ENCODE data around the gene PMVK.
A peak's percentile ranks its signal among the peaks of the same experiment; 100 is the strongest.

PMVK gene

DNA sequence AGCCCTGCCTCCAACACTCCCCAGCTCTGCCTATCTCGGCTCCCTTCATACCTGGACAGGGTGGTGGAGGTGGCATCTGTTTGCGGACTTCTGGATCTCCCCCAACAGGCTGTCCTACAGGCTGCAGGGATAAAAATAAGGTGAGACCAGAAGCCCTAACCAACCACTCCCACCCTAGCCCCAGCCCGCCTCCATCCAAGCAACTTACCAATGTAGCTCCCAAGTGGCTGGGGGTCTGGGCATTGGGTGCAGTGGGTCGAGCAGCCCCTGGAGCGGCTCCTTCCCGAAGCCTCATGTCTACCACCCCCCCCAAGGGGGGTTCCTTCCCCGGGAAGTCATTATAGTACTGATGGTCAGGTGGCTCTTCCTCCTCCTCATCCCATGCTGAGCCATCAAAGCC lies 29.6 kb upstream of the PMVK start:
- no peak for DNase-seq (ENCODE audit: low spot score)

DNA sequence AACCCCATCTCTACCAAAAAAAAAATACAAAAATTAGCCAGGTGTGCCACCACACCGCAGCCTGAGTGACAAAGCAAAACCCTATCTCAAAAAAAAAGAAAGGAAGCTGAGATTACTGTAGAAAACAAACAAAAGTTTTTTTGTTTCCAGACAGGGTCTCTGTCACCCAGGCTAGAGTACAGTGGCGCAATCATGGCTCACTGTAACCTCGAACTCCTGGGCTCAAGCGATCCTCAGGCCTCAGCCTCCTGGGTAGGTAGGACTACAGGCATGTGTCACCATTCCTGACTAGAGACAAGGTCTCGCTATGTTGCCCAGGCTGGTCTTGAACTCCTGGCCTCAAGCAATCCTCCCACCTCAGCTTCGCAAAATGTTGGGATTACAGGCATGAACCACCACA lies 27.8 kb upstream of the PMVK start:
- no peak for DNase-seq (ENCODE audit: low spot score)

DNA sequence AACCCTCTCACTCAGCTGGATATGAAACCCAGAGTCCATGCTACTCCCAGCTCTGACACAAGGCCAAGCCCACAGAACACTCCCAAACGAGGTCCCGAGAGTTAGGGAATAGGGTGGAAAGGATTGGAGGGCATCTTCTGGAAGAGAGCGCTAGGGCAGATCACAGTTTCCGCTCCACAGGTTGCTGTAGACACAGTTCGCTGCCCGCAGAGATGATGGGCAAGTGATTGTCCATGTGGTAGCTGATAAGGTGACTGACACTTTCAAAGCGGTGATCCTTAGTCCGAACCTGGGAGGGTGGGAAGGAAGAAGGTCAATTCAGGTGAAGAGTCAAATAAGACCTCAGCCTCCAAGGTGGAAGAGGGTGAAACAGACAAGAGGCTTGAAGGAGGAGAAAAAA lies 27.1 kb upstream of the PMVK start:
- no peak for DNase-seq (ENCODE audit: low spot score)

DNA sequence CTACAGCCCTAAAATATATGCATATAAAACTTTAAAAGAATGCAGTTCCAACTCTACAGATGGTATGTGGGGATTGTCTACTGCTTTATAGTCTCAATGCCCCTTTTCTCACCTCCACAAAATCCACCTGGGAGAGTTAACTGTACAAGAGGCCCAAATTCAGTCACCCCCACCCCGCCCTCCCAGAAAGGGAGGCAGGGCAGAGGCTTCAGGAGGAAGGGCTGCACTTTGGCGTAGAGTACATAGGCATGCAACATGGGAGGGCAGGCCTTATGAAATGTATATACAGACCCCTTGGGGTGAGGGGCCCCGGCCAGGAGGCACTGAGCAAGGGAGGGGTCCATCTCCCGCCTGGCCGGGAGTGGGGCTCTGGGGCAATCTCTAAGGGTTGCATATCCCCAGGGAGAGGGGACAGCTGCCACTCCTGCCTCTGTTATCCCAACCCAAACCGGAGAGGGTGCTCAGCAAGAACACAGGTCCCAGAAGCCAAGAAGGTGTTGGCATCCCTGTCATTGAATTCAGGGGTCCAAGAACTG lies 26.3 kb upstream of the PMVK start:
- no peak for DNase-seq (ENCODE audit: low spot score)

DNA sequence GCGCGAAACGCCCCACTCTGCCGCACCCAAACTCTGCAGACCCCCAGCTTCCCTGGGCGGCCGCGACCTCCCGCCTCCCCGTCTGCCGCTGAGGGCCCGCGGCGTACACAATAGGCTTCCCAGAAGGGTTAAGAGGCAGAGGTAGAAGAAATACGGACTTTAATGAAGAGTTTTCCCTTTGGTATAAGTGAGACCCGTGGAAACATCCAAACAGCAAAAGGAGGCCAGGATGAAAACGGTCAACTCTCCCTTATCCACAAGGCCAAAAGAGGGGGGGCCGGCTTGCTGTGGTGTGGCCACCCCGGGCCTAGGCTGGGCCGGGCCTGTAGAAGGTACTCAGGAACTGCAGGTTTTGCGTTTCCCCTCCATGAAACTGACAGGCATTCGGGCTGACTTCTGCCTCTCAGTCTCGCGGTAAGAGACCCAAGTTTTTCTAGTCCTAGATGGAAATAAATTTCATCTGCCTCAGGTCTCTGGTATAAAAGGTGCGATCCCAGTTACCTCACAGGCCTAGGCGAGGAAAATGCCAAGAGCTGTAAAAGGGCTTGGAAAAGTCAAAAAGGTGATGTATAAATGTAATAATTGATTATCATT lies 25.7 kb upstream of the PMVK start:
- no peak for DNase-seq (ENCODE audit: low spot score)

DNA sequence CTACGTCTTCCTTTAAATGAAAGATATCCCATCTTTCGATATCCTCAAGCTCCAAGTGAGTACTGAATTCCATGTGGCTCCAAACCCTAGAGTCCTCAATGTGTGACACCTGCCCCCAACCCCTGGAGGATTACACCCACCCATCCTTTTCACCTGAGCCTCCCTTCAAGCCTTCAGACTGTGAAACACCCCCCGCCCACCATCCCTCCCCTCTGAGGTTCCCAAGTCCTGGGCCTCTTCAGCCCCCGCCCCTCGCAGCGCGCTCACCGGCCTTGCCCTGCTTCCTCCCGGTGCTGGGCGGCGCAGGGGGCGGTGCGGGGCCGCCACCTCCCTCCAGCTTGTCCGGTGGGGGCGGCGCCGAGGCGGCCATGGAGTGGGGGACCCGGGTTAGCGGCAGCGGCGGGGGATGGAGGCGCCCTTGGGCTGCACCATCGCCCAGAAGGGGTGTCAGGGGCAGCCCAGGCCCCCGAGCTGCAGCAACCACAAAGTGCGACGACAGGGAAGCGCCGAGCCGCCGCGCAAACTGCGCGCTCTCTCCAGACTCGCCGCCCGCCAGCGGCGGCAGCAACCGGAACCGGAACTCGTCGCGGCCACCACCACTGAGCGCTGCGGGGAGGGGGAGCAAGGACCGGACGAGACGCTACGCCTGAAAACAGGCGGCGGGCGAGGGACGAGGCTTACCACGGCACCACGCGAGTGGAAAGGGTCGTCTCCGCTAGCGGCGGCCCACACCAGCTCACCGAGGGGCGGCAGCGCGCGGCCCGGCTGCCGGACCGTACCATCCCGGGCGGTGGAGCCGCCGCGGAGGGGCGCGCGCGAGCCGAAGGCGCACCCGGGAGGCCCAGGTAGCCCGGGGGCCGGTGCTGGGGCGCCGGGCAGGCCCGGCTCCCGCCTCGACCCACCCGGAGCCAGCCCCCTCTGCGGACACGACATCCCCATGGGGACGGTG lies 25.0 kb upstream of the PMVK start, which contains the start of gene PYGO2:
Gene PYGO2 (minus strand): TSS at position 576 of the 949 bp plus-strand sequence. CDS start 206 bp downstream, at position 370.
- peak; percentile 64 for DNase-seq (ENCODE audit: low spot score)

DNA sequence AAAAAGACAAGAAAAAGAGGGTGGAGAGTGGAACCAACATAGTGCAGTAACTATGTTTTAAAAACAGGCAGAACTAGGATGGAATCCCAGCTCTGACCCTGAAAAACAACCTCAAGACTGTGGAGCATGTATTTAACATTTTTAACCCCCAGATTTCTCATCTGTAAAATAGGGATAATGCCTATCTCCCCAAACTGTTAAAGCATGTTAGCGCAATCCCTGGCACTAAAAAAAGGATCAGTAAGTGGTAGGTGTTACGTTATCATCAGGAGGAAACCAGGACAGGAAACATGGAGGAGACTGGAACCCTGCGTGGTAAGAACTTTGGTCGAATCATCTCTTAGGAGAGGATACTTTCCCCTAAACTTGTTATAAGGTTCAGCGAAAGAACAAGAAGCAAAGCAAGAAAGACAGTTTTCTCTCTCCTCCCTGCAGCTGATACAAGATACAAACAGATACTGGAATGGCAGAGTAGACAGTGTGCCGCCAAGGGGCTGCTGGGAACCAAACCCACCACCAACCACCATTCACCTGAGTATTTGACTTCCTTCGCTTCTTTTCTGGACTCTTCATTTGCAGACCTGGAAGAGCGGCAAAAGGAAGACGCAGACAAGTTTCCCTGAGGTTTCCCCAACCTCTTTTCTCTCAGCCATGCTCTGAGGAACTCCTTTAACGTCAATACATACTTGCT lies 24.1 kb upstream of the PMVK start:
- no peak for DNase-seq (ENCODE audit: low spot score)

DNA sequence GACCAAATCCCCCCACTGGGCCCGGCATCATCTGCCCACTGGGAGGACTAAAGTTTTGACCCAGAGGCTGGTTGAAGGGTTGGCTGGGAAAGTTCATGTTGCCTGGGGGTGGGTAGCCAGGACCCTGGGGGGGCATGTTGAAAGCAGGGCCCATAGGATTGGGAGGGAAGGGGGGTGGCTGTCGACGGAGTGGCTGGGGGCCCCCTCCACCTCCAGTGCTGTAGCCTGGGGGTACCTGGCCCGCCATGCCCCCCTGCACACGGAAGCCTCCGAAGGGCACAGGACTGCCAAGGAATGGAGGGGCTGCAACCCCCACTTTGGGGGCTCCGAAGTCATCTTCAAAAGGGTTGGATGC lies 22.9 kb upstream of the PMVK start:
- no peak for DNase-seq (ENCODE audit: low spot score)

DNA sequence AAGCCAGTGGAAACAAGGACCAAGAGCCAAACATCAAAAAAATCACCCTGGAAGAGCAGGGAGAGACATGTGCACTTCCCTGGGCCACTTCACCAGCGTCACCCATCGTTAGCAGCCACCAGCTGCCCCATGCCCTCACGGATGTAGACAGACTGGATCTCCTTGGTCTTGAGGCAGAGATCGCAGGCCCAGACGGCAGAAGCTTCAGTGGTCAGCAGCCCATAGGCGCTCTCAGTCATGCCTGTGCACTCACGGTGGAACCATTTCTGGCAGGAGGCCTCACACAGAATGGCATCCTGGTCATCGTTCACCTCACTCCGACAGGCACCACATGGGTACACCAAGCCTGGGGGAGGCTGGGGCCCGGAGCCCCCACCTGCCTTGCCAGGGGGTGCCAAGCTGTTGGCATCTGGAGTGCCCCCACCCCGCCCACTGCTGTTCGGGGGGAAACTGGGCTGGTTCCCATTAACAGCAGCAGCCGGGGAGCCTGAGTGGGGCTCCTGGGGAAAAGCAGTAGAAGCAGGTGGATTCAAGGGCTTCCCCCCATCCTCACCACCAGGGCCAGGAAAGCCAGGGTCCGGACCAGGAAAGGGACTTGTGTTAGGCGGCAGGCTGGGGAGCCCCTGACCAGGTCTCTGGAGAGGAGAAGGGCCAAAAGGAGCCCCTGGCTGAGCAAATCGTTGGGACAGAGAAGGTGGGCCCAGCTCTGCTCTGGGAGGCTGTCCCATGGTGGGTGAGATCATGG lies 22.3 kb upstream of the PMVK start:
- DNase-seq (ENCODE audit: low spot score) = no peak

DNA sequence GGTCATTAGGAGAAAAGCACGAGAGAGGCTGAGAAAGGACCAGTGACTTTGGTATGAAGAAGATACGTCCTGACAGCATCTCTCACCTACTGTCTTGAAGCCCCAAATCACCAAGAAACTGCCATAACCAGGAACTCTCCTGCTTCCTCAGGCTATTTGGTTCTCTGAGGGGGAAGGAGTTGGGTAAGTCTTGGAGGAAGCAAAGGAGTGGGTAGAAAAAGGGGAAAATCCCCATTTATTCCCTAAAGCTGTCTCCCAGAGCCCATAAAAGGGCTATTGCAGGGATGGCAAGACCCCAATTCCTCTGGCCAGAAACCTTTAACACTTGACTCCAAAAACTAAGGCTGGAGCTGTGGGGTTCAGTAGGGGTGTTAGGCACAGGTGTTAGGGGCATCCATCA lies 21.5 kb upstream of the PMVK start:
- no peak for DNase-seq (ENCODE audit: low spot score)

DNA sequence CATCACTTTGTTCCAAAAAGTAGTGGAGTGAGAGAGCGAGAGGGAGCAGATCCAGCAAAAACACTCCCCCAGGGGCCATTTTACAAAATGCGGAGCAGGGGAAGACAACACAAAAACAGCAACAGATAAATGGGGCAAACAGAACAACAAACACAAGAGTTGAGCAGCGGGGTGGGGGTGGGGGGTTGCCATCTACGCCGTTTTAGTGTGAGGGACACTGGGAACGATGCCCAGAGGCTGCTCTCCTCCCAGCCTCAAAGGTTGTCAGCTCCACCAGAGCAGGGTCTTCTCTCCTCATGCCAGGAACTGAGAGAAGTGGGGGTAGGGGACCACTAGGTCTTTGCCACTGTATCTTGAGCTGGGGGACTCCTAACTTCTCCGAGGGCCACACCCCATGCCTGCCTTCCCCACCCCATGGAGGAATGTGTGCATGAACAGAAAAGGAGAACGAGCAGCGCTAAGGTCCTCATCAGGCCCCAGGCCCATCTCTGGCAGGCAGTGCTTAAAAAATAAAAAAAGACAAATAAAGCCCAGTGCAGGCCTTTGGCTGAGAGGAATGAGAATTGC lies 20.7 kb upstream of the PMVK start:
- DNase-seq (ENCODE audit: low spot score) = no peak

DNA sequence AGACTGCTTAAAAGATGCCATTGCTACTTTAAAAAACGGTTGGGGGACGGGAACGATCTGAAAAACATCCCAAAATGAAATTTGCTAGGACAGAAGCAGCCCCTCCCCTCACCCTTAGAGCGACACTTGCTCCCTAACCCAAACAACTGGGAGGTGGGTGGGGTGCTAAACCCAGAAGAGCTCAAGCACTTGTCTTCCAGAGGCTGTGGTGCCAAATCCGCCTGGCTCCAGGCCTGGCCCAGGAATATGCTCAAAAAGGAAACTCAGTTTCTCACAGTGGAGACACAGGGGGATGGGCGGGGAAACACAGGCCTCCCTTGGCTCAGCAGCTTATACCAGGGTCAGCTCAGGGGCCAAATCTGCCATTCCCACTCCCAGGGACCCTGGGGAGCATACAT lies 20.0 kb upstream of the PMVK start:
- DNase-seq (ENCODE audit: low spot score) = no peak

DNA sequence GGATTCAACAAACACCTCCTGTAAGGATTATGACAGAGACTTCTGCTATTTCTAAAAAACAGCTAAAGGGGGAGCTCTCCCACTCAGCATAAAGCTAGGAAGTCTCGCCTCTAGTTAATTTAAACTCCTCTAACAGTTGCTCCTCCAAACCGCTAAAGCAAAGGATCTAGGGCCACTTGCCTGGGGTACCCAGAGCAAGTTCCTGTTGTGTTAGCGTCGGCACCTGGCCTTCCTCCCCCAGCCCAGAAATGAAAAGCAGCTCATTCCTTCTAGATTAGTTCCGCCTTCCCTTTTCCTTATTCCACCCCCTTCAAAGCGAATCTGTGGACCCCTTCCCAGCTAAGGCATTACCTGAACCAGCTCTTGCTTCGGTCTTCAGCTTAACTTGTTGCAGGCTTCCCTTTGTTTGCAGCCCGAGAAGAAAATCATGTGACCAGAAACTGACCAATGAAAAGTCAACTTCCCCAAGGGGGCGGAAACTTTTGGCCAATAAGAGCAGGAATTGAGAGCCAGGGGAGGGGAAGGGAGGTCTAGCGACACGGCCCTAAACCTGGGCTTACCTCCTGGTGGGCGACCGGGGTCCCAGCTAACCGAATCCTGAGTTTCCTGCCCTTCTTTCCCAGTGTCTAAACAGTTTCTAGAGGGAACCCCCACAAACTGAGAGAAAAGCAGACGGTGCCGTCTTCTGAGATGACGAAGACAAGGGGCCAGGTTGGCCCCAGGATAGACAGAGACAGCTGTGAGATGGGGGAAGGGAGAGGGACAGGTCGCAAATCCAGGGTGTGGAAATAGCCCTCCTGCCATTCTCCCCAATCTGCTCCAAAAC lies 19.4 kb upstream of the PMVK start, which contains the start of gene PBXIP1:
Gene PBXIP1 (minus strand): TSS at position 382 of the 826 bp plus-strand sequence. CDS start 2,378 bp downstream, outside the sequence.
- DNase-seq (ENCODE audit: low spot score) = peak; percentile 94

DNA sequence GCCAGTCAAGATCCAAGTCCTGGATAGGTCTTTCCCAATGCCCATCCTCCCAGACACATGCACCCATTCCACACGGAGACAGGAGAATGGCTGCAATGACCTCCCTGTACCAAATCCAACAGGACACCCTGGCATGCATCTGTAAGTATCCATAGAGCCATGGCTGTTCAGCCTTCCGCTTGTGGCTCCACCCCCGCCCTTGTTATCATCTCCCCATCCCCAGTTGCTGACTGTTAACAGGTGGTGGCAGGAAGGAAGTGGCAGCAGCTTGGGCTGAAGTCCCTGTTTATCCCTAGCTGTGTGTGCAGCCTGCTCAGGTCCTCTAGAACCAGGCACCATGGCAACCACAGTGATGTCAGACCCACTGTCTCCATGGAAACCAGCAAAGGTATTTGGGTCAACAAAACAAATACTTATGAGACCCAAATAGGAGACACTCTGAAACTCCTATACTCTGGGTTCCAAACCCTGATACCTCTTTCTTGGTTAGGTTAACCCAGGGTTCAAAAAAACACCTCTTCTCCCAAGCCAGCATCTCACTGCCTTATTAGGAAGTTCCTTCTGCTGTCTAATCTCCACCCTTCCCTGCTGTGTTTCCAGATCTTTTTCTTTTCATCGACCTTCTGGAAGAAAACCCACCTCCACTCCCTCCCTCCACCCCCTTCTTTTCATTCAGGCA lies 18.7 kb upstream of the PMVK start:
- DNase-seq (ENCODE audit: low spot score) = no peak

DNA sequence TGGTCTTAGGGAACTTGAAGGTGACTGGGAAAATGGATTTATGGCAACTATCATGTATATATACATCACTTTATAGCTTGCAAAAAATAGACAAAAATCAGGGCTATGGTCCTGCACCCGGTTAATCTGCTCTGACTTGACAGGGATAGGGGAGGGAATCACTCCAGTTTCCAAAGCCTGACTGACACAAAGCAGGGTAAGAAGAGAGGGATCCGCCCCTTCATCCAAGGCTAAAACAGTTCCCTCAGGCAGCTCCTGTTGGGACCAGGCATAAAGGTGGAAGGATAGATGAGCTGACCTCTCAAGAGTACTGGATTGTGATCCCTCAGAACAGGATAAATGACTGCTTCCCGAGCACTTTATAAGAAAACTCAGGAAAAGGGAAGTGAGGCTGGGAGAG lies 18.0 kb upstream of the PMVK start:
- no peak for DNase-seq (ENCODE audit: low spot score)

DNA sequence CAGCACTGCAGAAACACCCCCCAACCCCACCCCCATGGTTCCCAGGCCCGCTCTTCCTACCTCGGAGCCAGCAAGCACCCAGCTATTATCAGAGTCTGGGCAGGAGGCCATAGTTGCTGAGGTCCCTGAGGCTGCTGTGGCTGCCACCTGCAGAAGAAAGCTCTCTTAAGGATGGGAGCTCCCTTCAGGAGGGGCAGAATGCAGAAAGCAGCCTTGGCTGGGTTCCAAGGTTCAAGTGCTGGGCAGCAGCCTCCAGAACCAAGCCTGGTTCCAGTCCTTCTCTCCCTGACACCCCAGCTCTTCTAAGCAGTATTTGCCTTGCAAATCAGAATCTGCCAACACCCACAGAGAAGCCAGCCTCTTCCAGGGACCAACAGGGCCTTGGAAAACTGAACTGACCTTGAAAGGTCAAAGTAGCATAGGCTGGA lies 17.1 kb upstream of the PMVK start:
- DNase-seq (ENCODE audit: low spot score) = no peak

DNA sequence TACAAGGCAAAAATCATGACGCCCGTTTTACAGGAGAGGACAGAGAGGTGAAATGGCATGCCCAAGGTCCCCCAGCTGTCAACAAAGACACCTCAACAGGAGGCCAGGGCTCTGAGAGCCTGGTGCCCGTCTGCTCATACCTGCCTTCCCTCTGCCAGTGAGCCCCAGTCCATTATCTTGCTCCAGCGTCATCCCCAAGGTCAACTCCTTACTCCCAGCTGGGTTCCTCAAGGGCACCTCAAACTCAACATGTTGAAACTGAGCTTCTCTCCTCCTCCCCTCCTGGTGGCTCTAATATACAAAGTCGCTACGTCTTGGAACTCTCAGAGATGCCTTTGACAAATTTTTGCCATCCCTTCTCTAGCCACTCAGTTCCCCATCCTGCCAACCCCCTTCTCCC lies 16.1 kb upstream of the PMVK start:
- DNase-seq (ENCODE audit: low spot score) = no peak

DNA sequence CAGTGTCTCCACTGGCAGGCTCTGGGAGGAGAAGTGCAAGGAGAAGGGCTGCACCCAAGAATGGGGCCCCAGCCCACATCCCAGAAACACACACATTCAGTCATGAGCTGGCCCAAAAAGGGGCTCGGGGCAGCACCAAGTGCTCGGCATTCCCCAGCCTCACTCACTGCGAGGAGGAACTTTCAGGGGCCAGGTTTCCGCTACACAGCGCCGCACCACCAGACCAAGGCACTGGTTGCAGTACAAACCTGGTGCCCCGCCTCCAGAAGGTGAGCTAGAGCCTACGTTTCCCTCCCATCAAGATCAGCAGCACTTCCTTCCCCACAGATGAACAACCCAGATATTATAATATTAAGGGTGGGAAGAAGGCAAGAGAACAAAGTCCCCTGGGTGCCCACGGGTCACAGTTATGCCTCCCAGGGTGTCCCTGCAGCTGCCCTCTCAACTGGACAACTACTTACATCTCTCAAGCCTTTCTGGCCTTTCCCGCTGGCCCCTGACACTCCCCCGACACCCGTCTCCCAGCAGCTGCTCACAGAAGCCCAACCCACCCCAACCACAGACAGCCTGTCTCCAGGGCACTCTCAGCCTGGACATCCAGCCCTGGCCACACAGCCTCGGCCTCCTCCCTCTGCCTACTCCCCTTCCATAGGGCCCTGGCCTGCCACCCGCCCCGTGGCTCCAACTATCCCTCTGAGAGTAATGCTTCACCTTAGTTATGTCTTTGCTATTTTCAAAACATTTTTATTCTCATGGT lies 15.6 kb upstream of the PMVK start:
- DNase-seq (ENCODE audit: low spot score) = no peak

DNA sequence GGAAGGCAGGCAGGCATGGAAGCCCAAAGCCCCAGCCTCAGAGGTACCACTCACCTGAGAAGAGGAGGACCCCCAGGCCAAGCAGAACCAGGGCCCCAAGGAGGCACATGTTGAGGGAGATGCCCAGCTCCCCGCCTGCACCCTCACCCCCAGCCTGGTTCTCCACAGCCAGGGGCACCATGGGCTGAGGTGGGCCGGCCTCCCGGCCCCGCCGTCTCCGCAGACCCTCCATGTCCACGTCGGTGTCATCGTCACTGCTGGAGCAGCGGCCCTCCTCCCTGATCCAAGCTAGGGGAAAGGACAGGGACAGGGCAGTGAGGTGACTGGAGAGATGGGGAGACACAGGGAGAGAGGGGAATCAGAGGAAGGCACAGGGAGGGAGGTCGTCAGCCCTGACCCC lies 11.6 kb upstream of the PMVK start:
- DNase-seq (ENCODE audit: low spot score) = no peak
